Activated T-helper 2 cell treated with anti-CD3 and anti-CD28 coated beads, Interferon-gamma antibody, Interleukin-2, Interleukin-4, amounts not matched to agents 10 μg/mL and 5 μg/mL and 100 μg/mL, durations not matched to agents 14 hours and 24 hours and 36 hours (primary cell): ENCODE results near the gene VPS13D. TPM values are rescaled to one million over a fixed set of nuclear protein-coding genes. Genes with fewer than 3 reads are reported as not detected.
A peak's percentile ranks its signal among the peaks of the same experiment; 100 is the strongest.

Experiments used
- DNase-seq: peaks from one replicate; pipeline ENCODE4 v3.0.0; 2021; ENCODE audit warnings: low spot score
- H3K27ac Mint-ChIP-seq: one replicate; pipeline ENCODE4 v1.8.0; 2021; ENCODE audit warnings: mixed read lengths
- H3K27me3 Mint-ChIP-seq: one replicate; pipeline ENCODE4 v1.8.0; 2021; ENCODE audit warnings: low read depth, mixed read lengths
- H3K36me3 Mint-ChIP-seq: one replicate; pipeline ENCODE4 v1.8.0; 2021; ENCODE audit warnings: low read depth, mixed read lengths
- H3K4me1 Mint-ChIP-seq: one replicate; pipeline ENCODE4 v1.8.0; 2021; ENCODE audit warnings: low read depth, mixed read lengths
- H3K4me3 Mint-ChIP-seq: one replicate; pipeline ENCODE4 v1.8.0; 2021; ENCODE audit warnings: low read depth, mild to moderate bottlenecking, moderate library complexity, mixed read lengths
- H3K9me3 Mint-ChIP-seq: one replicate; pipeline ENCODE4 v1.8.0; 2021; ENCODE audit warnings: mixed read lengths
- intact Hi-C: fragments of 100-400 bp; cut with micrococcal nuclease; formaldehyde crosslinking; loops from one replicate; pipeline ENCODE4 v1.15.1; 2023
- total RNA-seq: library from RNA; stranded (reverse); gene quantifications from 2 replicates; pipeline ENCODE4 v1.2.3, GENCODE V29; 2022

VPS13D gene
- total RNA-seq, 1 donor from 2014 or later = 28.6 TPM

DNA sequence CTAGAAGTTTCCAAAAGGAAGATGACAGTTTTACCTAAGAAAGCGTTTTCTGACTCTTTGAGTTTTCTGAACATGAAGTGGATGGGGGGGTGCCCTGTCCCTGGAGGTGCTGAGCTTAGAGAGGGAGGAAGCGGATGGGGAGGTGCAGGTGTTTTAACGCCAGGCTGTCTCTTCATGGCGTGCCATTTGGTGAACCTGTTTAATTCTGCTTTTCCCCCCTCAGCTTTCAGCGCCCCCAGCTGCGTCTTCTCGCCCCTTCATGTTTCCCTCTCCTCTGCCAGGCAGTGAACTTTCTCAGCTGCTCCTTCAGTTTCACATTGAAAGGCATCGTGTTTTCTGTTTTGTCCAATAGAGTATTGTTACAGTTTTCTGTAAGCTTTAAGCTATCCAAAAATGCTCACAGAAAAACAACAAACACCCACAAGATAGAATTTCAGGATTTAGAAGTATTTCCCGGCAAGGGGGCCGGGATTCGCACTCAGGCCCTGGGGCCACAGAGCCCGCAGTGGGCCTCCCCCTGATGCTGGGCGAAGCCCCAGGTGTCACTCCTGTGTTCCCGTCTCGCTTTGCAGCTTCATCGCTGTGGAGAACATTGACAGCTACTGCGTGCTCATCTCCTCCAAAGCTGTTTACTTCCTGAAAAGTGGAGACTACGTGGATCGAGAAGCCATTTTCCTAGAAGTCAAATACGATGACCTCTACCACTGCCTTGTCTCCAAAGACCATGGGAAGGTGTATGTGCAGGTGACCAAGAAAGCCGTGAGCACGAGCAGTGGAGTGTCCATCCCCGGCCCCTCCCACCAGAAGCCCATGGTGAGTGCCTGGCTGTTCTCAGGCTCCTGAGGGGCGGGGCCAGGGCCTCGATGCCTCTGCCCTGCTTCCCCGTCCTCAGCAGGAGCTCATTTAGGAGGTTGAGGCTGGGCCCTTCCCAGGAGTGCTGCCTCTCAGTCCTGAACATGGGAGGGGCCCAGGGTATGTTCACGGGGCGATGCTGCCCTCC lies 276.8 kb downstream of the VPS13D start:
- Mint-ChIP-seq H3K4me1 (peaks cover 41% of the 10 kb centered on the region), H3K4me3 (no peak overlapping the region), H3K27me3 (no peaks in the 10 kb centered on the region), H3K27ac (no peak overlapping the region), H3K36me3 (peaks cover 31% of the 10 kb centered on the region), H3K9me3 (no peaks in the 10 kb centered on the region)
- intact Hi-C loops = no loop called here
- DNase-seq = no peak

DNA sequence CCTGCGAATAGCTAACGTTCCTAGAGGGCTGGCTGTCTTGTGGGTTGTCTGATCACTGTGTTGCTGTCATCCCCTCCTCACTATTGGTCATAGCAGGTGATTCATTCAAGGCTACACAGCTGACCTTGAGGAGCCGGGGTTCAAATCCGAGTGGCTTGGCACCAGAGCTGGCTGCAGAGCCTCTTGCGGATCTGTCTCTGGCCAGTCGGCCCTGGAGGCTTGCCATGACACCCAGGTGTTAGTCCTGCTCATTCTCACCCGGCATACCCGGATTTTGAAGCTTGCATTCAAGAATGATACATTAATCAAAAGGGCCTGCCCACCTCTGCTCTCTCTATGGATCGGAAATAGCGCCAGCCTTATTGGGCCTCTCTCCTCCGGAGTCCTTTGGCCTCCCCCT lies 277.8 kb downstream of the VPS13D start:
- H3K36me3 Mint-ChIP-seq = peaks cover 34% of the 10 kb centered on the region
- no peak overlapping the region for H3K4me3 Mint-ChIP-seq
- intact Hi-C loops = no loop called here
- H3K9me3 Mint-ChIP-seq = no peaks in the 10 kb centered on the region
- no peak overlapping the region for H3K27ac Mint-ChIP-seq
- no peak for DNase-seq
- H3K4me1 Mint-ChIP-seq = peaks cover 38% of the 10 kb centered on the region
- no peaks in the 10 kb centered on the region for H3K27me3 Mint-ChIP-seq

DNA sequence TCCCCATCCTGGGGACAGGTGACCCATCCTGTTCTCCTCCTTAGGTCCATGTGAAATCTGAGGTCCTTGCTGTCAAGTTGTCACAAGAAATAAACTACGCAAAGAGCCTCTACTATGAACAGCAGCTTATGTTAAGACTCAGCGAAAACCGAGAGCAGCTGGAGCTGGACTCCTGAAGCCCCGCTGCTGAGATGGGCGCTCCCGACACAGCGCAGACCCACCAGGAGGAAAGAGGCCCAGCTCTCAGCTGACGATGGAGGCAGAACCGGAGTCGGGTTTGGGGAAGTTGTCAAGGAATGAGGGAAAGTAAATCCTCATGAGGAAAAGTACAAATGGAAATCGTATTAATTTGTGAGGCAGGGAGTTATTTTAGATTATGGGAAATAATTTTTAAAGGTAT lies 279.0 kb downstream of the VPS13D start:
- Mint-ChIP-seq H3K36me3 (peaks cover 38% of the 10 kb centered on the region), H3K4me1 (peaks cover 34% of the 10 kb centered on the region), H3K27ac (peak overlapping the region; percentile 78)

DNA sequence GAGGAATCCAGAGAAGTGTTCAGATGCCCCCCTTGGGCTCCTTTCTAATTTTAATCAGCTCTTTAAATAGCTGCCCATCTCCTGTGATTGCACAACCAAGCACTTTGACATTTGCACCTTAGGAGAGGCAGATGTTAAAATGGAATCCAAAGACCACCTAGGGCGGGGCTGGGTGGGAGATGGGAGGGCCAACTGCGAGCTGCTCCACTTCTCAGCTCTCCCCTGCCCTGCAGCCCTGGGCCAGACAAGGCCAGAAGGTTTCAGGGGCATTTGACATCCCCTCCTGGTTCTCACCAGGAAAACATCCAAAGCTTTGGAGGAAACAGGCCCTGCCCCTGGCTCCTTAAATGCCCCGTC lies 281.3 kb downstream of the VPS13D start:
- Mint-ChIP-seq H3K36me3 (peaks cover 45% of the 10 kb centered on the region), H3K4me1 (peaks cover 40% of the 10 kb centered on the region), H3K27ac (peak overlapping the region; percentile 99), H3K9me3 (no peaks in the 10 kb centered on the region), H3K4me3 (peak overlapping the region; percentile 71), H3K27me3 (no peaks in the 10 kb centered on the region)
- DNase-seq = no peak
- intact Hi-C loops = loop anchor here (2.0 to 10.0 kb wide), 4 partner anchors 18 to 446 kb away; partner anchors contain the start of gene TNFRSF8

More for the DNA sequence above, 279.0 kb downstream of the VPS13D start:
- no peak for DNase-seq
- Mint-ChIP-seq H3K27me3 (no peaks in the 10 kb centered on the region), H3K4me3 (no peak overlapping the region), H3K9me3 (no peaks in the 10 kb centered on the region)
- intact Hi-C loops = no loop called here

DNA sequence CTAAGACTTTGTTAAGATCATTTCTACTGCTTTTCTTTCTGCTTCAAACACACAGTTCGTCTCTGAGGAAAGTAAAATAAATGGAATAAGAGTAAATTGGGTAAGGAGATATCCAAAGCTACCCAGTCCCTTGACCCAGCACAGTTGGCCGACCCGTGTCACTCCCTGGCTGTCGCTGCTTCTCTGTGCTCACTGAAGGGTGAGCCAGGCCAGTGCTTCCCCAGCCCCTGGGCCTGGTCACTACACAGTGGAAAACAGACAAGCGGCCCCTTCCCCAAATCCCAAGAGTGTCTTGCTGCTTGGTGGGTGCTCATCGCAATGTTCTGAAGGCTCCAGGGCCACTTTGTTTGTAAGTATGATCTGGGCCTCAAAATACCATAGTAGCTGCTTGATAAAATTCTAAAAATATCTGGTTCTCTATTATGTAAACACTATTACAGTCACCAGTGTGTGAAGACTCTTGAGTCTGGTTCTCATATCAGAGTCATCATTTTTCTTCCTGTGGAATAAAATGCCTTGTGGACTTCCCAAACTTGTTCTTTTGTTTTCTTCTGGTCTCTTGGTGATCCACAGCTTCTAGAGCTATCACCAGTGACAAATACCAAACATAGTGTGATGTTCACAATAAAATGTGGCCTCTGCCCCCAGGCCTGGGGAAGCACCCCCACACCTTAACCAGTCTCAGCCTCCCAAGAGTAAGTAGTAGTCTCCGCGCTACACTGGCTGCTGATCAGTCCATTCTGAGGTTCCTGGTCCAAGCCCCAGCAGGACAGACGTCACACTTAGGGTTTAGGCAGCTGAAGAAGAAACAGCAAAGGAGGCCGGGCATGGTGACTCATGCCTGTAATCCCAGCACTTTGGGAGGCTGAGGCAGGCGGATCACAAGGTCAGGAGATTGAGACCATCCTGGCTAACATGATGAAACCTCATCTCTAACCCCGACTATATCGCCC lies 282.0 kb downstream of the VPS13D start:
- Mint-ChIP-seq H3K36me3 (peaks cover 46% of the 10 kb centered on the region), H3K9me3 (no peaks in the 10 kb centered on the region), H3K27me3 (no peaks in the 10 kb centered on the region), H3K27ac (peak overlapping the region; percentile 99), H3K4me1 (peaks cover 41% of the 10 kb centered on the region), H3K4me3 (peak overlapping the region; percentile 58)
- DNase-seq = no peak
- intact Hi-C loops = loop anchor here (2.0 to 10.0 kb wide), 4 partner anchors 17 to 447 kb away; partner anchors contain the start of gene TNFRSF8

DNA sequence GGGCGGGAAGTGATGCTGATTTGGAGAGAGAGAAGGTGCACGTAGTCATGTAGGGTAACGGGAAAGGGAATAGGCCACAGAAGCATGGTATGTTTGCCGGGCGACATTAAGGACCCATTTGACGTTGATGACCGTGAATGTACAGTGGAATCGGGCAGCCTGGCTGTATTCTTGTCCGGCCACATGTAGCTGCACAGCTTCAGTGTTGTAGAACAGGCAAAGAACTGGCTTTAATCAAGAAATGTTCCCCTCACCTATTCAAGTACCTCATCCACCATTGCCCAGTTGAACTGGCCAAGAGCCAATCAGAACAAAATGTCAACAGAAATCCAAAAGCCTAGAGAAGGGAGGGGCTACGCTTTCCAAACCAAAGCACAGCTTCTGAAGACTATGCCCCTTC lies 283.4 kb downstream of the VPS13D start:
- H3K27me3 Mint-ChIP-seq = no peaks in the 10 kb centered on the region
- peaks cover 44% of the 10 kb centered on the region for H3K36me3 Mint-ChIP-seq
- intact Hi-C loops = loop anchor here (5.0 to 10.0 kb wide), 2 partner anchors 89 to 448 kb away; partner anchors contain the start of gene TNFRSF8
- peak overlapping the region; percentile 28 for H3K27ac Mint-ChIP-seq
- no peak for DNase-seq
- no peak overlapping the region for H3K4me3 Mint-ChIP-seq
- peaks cover 48% of the 10 kb centered on the region for H3K4me1 Mint-ChIP-seq
- no peaks in the 10 kb centered on the region for H3K9me3 Mint-ChIP-seq

DNA sequence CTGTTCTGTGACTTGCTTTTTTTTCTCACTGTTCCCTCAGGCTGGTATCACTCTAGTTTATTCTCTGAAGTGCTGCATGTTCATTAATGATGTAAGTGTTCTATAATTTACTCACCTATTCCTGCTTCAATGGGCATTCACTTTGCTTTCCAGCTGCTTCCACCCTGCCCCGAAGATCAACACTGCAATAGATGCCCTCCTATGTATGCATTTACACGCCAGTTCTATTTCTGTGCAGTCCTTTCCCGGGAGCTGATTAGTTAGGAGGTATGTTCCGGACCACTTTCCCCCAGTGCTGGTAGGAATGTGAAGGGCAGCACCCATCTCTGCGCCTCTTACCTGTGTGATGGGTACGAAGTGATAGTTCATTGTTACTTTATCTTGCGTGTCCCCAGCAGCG lies 284.8 kb downstream of the VPS13D start:
- H3K36me3 Mint-ChIP-seq = peaks cover 35% of the 10 kb centered on the region
- no peak for DNase-seq
- no peak overlapping the region for H3K4me3 Mint-ChIP-seq
- H3K27me3 Mint-ChIP-seq = no peaks in the 10 kb centered on the region
- peaks cover 53% of the 10 kb centered on the region for H3K4me1 Mint-ChIP-seq
- H3K9me3 Mint-ChIP-seq = no peaks in the 10 kb centered on the region
- H3K27ac Mint-ChIP-seq = no peak overlapping the region
- intact Hi-C loops = loop anchor here (5.0 to 10.0 kb wide), 2 partner anchors 88 to 450 kb away; partner anchors contain the start of gene TNFRSF8

DNA sequence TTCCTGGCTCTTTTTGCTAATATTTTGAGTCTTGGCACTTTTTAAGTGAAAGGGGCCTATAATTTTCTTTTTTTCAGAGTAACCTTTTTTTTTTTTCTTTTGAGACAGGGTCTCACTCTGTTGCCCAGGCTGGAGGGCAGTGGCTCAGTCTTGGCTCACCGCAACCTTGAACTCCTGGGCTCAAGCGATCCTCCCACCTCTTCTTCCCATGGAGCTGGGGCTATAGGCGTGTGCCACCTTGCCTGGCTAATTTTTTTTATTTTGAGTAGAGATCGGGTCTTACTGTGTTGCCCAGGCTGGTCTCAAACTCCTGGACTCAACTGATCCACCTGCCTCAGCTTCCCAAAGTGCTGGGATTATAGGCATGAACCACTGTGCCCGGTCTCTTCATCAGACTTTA lies 285.4 kb downstream of the VPS13D start:
- intact Hi-C loops = loop anchor here (10.0 kb wide), 1 partner anchor 450 kb away; the partner anchor contains the start of gene TNFRSF8
- H3K4me1 Mint-ChIP-seq = peaks cover 53% of the 10 kb centered on the region
- no peak overlapping the region for H3K27ac Mint-ChIP-seq
- H3K4me3 Mint-ChIP-seq = no peak overlapping the region
- DNase-seq = no peak
- peaks cover 35% of the 10 kb centered on the region for H3K36me3 Mint-ChIP-seq
- no peaks in the 10 kb centered on the region for H3K27me3 Mint-ChIP-seq
- no peaks in the 10 kb centered on the region for H3K9me3 Mint-ChIP-seq

DNA sequence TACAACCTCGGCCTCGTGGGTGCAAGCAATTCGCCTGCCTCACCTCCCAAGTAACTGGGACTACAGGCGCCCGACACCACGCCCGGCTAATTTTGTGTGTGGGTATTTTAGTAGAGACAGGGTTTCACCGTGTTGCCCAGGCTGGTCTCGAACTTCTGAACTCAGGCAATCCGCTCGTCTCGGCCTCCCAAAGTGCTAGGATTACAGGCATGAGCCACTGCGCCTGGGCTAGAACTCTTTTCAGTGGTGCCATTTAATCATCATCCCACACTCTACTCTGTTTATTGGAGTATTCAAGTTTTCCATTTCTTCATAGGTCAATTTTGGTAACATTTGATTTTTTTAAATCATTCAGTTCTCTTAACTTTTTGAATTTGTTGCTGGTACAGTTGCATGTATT lies 286.9 kb downstream of the VPS13D start:
- Mint-ChIP-seq H3K27me3 (no peaks in the 10 kb centered on the region), H3K9me3 (no peaks in the 10 kb centered on the region), H3K36me3 (peaks cover 30% of the 10 kb centered on the region), H3K27ac (peak overlapping the region; percentile 83), H3K4me1 (peaks cover 43% of the 10 kb centered on the region), H3K4me3 (no peak overlapping the region)
- DNase-seq = no peak
- intact Hi-C loops = loop anchor here (10.0 kb wide), 1 partner anchor 452 kb away; the partner anchor contains the start of gene TNFRSF8

DNA sequence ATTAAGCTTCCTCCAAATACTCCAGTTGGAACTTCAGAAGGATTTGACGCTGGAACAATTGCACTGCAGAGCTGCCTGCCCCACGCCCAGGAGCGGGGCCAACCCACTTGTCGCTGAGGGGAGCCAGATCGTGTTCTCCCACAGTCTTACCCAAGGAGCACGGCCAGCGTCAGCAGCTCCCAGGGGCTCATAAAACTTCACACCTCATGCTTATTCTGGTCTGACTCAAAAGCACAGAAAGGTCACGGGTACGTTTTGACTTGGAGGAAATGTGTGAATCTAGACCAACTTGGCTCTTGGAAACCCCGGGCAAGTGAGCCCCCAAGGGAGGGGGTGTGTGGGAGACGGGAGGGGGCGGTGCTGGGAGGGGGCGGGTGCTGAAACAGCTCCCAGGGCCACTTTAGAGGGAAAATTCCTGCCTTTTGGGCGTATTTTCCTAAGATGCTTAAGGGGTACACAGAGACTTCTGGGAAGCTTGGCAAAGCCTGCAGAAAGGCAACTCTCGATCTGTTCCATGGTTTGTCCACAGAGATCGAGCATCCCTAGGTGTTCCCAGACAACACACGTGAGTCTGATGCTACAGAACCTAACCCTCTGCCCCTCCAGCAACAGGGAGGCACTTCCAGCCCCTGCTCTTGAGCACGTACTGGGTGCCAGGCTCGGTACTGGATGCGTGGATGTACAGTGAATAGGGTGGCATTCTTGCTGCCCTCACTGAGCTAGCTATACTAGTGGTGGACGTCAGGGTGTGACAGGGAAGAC lies 289.3 kb downstream of the VPS13D start:
- DNase-seq = no peak
- intact Hi-C loops = loop anchor here (1.0 to 10.0 kb wide), 3 partner anchors 9 to 454 kb away; partner anchors contain the start of gene TNFRSF8
- Mint-ChIP-seq H3K4me1 (peaks cover 32% of the 10 kb centered on the region), H3K27me3 (no peaks in the 10 kb centered on the region), H3K4me3 (peak overlapping the region; percentile 22), H3K27ac (peak overlapping the region; percentile 72), H3K36me3 (peaks cover 16% of the 10 kb centered on the region), H3K9me3 (no peaks in the 10 kb centered on the region)

DNA sequence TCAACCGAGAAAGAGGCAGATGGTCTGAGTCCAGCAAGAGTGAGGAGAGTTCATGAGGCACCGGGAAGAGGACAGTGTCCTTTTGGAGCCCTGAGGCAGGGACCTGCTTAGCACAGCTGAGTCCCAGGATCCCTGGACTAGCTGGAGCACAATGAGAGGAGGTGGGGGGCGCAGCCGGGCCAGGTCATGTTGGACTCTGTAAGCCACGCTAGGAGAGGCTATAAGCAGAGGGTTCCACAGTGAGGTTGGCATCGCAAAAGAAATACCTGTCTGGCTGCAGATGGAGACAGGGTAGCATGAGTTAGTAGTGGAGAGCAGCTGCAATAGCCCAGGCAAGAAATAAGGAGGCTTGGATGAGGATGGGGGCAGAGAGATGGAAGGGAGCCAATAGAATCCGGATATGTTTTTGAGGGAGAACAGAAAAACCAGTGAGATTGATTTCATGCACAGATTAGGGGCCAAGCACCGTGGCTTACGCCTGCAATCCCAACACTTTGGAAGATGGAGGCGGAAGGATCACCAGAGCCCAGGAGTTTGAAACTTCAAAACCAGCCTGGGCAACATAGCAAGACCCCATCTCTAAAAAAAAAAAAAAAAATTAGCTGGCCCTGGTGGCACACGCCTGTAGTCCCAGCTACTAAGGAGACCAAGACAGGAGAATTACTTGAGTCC lies 290.0 kb downstream of the VPS13D start:
- no peak overlapping the region for H3K4me3 Mint-ChIP-seq
- peaks cover 10% of the 10 kb centered on the region for H3K36me3 Mint-ChIP-seq
- intact Hi-C loops = loop anchor here (1.0 to 10.0 kb wide), 3 partner anchors 10 to 455 kb away; partner anchors contain the start of gene TNFRSF8

More for the DNA sequence above, 290.0 kb downstream of the VPS13D start:
- Mint-ChIP-seq H3K4me1 (peaks cover 26% of the 10 kb centered on the region), H3K27ac (peak overlapping the region; percentile 46), H3K9me3 (no peaks in the 10 kb centered on the region), H3K27me3 (no peaks in the 10 kb centered on the region)
- DNase-seq = no peak
